Kidney glomerular epithelial cell (primary cell): ENCODE data around the gene KNOP1.
"Not testable (repeated sequence)": the region's sequence is repeated elsewhere in the genome, so short reads cannot be mapped to it uniquely, and the experiment has no call there.

ENCODE experiments used
- DNase-seq: peaks from one replicate; lab custom pipeline; 2025; lab: John Stamatoyannopoulos, UW

KNOP1 gene

DNA sequence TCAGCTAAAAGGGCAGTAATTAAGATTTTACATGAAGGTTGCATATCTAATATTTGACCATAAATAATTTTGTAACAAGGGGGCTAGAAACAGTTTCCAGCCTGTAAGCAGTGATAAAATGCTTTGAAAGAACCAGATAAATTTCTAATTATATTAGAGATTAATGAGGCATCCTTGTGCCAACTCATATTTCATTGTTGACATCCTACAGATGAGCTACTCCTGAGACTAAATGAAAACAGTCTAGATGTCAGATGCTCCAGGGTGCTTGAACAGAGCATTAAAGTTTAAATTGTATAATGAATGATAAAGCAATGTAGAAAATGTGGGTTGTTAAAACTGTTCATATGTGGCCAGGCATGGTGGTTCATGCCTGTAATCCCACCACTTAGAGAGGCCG, 23.3 kb upstream of the KNOP1 start:
- DNase-seq, result no peak

DNA sequence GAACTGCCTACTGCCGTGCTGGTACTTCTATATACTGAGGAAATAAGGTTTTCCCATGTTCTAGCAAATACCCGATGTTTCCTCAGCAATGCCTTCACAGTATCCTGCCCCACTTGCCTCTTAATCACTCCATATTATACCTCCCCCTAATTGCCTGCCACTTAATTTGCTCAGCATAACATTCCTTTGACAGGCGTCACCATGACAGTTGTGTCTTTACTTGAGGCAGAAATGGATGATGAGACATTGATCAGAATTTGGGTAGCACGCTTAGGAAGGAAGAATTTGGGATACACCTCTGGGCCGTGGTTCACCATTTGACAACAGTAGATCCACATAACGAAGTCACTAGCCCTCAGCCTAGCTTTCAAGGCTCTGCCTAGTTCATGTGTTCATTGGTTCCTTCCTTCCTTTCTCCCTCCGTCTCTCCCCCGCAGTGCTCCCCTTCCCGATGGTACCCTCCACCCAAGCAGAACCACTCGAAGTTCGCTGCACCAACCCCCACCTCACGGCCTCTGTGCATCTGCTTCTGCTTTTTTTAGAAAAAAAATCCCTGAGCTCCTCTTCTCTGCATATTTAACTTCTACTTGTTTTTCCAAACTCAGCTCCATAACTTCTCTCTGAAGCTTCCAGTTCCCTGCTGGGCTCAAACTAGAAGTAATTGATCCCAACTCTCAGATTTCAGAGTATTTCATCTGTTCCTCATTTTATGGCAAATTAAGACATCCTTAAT, 19.4 kb upstream of the KNOP1 start:
- DNase-seq, result no peak

DNA sequence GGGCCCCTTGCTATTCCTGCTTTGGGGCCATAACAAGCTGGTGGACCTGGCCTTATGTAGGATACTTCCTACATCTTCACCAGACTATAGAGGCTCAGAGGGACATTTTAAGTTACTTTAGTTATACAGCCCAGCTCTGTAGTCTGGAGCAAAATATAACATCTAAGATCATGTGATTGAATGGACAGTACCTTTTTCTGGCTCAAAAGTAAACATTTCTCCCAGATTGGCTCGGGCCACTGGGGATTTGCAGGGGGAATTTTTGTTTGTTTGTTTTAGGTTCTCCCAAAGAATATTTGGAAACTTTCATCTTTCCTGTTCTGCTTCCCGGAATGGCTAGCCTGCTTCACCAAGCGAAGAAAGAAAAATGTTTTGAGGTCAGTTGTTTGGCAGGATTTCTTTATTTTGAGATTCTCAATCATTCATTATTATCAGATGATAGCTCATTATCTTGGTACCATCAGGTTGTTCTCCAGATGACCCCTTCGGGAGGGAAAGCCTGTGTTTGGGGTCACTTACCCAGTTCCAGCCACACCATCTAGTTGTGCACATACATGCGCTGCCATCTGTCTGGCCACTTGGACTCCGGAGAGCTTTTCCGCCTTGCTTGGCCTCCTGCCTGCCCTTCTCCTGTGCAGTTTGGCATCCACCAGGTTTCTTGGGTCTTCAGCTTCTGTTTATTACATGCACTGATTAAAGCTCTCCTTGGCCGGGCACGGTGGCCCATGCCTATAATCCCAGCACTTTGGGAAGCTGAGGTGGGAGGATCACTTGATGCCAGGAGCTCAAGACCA, 17.2 kb upstream of the KNOP1 start:
- no peak for DNase-seq

DNA sequence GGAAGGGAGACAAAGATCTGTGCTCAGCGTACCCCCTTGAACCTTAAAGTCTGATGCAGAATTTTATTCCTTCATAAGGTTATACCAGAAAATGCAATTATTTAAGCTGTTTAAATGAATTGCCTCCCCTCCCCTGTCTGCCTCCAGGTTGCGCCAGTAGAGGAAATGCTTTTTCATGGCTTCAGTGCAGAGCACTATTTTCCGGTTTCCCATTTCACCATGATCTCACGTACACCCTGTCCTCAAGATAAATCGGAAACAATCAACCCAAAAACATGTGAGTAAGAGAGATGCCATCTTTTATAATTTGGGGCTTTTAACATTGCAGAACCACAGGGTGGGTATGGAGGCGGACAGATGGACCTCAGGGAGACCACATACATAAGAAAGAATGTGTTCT, 15.5 kb upstream of the KNOP1 start:
- no peak for DNase-seq

DNA sequence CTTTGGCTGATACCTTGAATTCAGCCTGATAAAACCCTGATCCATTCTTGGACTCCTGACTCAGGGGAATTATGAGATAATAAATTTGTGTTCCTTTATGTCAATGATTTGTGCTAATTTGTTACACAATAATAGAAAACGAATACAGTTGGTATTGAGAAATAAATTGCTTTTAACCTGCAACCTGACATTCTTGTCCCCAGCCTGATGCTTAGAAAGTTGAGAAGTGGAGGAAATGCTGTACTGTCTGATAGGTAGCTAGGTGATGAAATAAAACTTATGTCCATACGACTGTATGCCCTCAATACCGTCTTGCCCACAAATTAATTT, 10.6 kb upstream of the KNOP1 start:
- no peak for DNase-seq

DNA sequence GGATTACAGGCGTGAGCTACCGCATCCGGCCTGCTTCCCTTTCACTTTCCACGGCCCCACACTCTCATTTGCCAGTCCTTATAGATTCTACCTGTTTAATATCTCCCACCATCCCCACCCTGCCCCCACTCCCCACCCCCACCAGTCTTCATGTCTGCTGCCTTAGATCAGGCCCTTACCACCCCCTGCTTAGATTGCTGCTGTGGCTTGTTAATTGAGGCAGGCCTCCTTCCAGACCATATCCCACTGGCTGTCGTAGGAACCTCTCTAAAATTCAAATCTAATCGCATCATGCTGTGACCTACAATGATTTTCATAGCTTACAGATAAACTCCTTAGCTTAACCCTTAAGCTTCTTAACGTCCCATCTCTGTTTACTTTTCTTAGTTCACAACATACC, 5.0 kb upstream of the KNOP1 start:
- no peak for DNase-seq

DNA sequence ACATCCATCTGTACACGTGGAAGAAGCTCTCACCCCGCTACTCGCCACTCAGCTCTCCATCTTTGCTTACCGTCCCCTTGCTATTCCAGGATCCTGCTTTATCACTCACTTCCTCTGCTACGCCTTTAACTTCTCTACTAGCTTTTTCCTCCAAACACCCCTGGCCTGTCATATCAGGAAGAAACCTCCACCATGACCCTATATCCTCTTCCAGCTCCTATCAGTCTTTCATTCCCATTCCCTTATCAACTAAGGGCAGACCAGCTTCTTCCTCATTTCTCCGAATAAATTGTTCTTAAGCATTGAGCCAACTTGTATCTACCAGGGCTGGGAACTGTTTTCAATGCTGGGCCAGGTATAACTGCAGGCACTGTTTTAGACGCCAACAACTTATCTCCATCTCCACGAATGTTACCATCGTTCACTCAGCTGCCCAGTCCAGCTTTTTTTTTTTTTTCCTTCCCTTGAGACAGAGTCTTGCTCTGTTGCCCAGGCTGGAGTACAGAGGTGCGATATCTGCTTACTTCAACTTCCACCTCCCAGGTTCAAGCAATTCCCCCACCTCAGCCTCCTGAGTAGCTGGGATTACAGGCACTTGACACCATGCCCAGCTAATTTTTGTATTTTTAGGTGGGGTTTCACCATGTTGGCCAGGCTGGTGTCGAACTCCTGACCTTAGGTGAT, 4.4 kb upstream of the KNOP1 start:
- DNase-seq, result no peak

DNA sequence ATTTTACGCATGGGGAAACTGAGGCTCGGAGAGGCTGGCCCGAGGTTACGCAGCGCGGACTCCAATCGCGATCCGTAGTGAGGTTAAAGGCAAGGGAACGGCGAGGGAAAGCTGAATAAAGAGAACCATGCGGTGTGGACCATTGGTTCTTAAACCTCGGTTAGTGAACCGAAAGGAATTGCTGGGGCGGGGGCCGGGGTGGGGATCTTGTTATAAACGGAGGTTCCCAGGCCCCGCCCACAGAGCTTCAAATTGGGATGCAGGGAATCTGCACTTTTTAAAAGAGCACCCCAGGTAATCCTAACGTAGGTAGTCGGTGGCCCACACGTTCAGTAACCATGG, 568 bp upstream of the KNOP1 start:
- no peak for DNase-seq

DNA sequence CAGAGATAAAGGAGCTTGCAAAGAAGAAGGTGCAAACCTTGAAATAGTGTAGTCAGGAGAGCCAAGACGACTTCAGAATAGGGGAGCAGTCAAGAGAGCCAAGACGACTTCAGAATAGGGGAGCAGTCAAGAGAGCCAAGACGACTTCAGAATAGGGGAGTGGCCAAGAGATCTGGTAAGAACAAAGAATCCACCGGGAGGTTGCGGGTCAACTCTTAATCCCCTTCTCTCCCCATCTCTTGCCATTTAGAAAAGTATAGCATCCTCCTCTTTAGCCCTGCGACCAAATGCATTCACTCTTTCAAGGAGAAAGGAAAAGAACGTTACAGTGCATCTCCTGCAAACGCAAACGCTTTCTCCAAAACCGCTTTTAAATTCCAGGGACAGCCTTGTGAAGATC, 713 bp downstream of the KNOP1 start:
- DNase-seq, result no peak

DNA sequence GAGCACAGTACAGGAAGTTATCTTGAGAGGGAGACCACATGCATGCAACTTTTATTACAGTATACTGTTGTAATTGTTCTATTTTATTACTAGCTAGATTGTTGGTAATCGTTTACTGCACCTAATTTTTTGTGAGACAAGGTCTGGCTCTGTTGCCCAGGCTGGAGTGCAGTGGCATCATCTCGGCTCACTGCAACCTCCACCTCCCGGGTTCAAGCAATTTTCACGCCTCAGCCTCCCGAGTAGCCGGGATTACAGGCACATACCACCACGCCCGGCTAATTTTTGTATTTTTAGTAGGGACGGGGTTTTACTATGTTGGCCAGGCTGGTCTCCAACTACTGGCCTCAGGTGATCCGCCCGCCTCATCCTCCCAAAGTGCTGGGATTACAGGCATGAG, 1.3 kb downstream of the KNOP1 start:
- not testable (repeated sequence) for DNase-seq

DNA sequence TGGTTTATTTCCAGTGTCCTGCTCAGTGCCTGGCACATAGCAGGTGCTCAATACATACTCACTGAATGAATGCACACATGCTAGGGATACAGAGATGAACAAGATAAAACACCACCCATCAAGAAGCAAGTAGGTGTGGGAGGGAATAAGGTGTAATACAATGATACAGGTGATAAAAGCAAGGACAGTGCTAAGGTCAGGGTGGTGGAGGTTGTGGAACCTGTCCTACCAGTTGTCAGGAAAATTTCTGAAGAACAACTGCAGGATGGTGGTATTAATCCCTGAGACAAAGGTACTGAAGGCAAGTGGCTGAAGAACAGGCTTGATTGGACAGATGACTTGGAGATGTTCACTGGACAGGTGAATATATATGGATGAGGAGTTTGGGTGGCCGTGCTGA, 1.8 kb downstream of the KNOP1 start:
- DNase-seq, result no peak

DNA sequence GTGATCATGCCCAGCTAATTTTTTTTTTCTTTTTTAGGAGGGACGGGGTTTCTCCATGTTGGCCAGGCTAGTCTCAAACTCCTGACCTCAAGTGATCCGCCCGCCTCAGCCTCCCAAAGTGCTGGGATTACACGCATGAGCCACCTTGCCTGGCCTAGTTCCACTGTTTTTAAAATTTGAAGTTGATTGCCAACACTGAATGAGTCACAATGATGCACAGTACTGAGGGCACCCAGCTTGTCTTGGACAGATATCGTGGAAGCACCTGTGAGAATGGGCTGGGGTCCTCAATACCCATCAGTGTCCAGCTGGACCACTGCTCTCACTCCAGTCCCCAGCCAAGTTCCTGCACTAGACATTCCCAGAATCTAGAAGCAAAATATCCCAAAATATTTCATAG, 2.5 kb downstream of the KNOP1 start:
- DNase-seq, result no peak

DNA sequence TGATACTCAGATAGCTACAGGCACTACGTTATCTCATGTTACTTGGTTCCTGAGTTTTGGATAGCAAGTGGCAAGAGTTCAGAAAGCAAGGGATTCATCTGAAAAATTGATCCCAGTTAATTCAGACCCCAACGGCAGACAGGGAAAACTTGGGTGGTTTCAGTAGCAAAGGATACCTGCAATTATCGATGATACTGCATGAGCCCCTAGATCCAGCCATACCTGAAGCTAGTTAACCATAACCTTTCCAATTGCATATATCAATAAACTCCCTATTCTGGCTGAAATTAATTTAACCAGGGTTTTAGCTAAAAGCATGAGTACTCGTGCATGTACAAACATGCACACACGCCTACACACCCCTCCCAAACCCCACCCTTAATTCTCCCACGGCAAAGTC, 4.3 kb downstream of the KNOP1 start:
- DNase-seq, result no peak

DNA sequence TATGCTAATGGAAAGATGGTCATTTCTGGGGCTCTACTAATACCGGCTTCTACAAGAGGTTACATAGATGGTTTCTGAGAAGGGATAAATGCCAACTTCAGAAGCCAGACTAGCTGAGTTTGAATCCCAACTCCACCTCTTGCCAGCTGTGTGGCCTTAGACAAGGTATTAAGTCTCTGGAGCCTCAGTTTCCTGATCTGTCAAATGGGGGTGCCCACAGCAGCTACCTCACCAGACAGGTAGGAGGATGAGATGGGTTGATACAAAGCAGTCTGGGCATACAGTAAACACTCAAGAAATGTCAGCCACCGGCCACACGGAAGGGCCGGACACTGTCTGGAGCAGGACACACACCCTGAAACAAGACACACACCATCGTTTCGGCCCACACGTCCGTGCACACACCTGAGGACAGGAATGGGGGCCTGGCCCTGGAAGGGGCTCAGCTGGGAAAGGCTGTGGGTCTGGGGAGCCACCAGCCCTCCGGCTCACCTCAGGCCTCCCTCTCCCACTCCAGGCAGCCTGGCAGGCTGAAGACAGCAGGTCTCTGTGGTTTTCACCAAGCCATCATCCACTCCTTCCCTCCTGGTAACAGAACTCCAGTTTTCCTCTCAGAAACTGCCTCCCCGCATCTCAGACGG, 5.5 kb downstream of the KNOP1 start:
- DNase-seq, result no peak

DNA sequence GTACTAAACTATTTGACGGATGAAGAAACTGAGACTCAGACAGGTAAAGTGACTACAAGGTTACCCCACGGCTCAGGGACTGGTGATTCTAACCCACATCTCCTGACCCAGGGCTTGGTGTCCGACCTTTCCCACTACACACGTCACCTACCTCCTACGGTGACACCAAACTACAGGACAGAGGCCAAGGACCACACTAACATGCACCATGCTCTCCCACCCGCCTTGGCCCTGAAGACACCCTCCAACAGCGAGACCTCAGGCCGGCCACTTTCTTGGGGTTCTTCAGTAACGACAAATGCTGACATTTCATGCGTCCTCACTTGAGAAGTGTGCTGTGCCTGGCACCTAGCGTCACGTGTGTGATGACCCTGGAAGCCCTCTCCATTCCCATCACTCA, 6.4 kb downstream of the KNOP1 start:
- no peak for DNase-seq

DNA sequence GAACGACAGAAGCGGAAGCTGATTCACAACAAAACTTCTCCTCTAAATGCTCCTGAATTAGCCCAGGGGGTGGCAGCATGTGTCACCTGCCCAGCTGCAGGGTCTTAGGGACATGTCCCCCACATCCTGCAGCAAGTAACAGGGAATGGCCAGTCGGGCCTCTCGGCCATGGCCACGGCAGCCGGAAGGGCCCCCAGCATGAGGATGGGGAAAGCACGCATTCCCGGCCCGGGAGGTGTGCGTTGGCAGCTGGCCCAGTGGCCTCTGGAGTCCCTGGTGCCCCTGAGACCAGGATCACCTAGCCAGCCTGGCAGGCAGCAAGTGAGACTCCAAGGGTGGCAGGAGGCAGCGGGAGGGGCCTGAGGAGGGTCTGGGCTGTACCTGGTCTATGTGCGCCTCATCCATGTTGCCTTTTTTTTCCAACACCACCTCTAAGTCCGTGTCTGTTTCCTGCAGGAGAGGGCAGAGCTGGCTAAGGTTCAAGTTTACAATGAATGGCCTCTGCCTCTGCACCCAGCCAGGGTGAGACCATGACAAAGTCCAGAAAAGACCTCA, 7.0 kb downstream of the KNOP1 start:
- no peak for DNase-seq

DNA sequence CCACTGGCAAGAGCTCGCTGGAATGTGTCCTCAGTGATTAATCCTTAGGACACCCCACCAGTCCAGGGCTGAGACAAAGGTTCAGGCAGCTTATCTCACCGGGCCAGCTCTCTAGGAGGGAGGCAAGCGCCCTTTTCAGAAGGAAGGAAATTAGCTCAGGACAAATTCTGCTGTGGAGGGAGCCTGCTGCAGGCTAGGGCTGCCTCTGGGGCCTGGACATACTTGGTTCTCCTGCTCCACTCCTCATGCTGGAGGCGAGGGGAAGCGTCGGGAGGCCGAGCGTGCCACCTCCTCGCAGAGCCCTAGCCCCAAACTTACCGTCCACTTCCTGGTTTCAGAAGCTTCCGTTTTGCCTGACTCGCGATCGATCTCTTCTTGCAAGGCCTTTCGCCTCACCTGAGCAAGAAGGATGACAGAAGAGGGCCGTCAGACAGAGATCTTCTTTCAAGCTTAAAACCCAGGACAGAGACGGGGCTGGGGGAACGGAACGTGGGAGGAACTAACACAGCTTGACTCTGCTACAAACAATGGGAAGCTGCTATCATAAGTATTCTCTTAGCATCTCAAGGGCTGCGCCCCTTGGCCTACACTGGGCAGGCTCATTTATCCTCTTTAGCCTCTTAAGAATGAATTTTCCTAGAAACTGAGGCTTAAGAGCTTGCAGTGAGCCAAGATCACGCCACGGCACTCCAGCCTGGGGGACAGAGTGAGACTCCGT, 7.7 kb downstream of the KNOP1 start:
- no peak for DNase-seq

DNA sequence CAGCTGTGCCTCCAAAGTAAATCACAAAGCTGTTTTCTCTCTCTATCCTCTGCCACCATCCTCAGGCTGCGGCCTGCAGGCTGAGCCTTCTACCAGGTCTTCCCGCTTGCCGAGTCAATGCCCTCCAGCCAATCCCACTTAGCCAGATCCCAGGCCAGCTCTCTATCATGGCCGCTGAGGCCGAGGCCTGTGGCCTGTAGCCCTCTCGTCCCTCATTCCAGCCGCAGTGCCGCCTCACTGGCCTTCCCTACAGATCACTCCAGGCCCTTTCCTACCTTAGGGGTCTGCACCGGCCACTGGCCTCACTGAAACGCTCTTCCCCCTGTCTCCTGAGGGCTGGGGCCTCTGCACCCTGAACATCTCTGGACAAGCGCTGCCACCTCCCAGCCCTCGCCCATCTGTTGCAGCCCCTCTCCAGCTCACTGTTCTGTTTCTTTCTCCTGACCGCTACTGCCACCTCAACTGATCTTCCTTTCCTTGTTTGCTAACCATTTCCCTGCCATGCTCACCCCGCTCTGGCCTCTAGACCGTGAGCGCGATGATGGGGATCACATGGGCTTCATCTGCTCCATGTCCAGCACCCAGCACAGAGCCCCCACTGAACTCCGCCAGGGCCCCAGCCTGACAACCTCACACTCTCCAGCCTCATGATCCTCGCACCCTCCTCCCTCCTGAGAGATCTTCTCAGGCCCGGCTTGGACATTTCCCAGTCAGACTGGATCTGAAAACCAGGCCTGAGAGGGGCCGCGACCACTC, 8.5 kb downstream of the KNOP1 start:
- no peak for DNase-seq

DNA sequence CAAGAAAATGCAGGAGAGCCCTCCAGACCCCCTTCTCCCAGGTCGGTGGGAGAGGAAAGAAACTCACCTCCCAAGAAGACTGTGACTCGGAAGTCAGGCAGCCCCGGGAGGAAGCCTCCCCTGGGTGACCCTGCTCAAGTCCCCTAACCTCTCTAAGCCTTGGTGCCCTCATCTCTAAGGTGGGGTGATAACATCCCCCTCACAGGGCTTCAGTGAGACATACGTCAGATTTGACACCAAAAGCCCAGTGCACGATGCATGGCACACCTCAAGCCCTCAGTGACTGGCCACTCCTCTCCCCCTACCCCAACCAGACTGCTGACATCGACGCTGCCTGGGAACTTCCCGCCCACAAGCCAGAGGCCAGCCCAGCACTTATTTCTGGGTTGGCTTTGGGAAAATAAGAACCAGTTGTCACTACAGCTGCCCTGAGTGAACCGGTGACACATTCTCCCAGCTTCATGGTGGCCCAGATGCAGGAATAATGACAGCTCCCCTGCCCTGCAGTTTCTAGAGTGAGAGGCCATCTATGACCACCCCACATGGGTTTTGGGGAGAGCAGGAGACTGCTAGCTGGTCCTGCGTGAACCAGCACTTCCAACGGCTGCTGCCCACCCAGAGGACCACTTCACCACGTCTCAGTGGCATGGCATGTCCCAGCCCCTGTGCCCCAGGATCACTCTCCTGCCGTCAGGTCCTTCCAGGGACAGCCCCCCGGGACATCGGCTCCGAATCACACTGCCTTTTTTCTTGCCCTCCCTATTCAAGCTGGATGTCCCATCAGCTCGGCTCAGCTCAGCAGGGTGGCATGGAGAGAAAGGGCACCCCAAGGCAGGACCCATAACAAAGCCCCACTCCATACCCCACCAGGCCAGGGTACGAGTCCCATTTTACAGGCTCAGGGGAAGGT, 9.5 kb downstream of the KNOP1 start:
- no peak for DNase-seq
